Endothelial cell (in vitro differentiated cells): ENCODE results near the gene SYT3. TPM values are rescaled to one million over a fixed set of nuclear protein-coding genes. Genes with fewer than 3 reads are reported as not detected.
A peak's percentile ranks its signal among the peaks of the same experiment; 100 is the strongest.

Source experiments
- DNase-seq: peaks from one replicate; pipeline ENCODE4 v3.0.0; 2021; ENCODE audit warnings: low spot score
- H3K27ac Mint-ChIP-seq: one replicate; pipeline ENCODE4 v1.8.0; 2021; ENCODE audit warnings: mixed read lengths, inconsistent platforms; ENCODE audit not compliant: unreplicated experiment
- H3K27me3 Mint-ChIP-seq: one replicate; pipeline ENCODE4 v1.8.0; 2021; ENCODE audit warnings: mild to moderate bottlenecking, moderate library complexity, mixed read lengths, inconsistent platforms; ENCODE audit not compliant: unreplicated experiment
- H3K36me3 Mint-ChIP-seq: one replicate; pipeline ENCODE4 v1.8.0; 2021; ENCODE audit warnings: mild to moderate bottlenecking, low read depth, mixed read lengths, inconsistent platforms; ENCODE audit not compliant: unreplicated experiment
- H3K4me1 Mint-ChIP-seq: one replicate; pipeline ENCODE4 v1.8.0; 2021; ENCODE audit warnings: mild to moderate bottlenecking, mixed read lengths, inconsistent platforms; ENCODE audit not compliant: unreplicated experiment
- H3K4me3 Mint-ChIP-seq: one replicate; pipeline ENCODE4 v1.8.0; 2021; ENCODE audit warnings: mild to moderate bottlenecking, mixed read lengths, inconsistent platforms; ENCODE audit not compliant: unreplicated experiment
- H3K9me3 Mint-ChIP-seq: one replicate; pipeline ENCODE4 v1.8.0; 2021; ENCODE audit warnings: mixed read lengths, inconsistent platforms; ENCODE audit not compliant: unreplicated experiment
- total RNA-seq: library from RNA; stranded (reverse); fragmentation: NEBNext Ultra II Directional; extraction: Animal tissue kit (Norgen Biotek cat#: 25700); gene quantifications from one replicate; pipeline ENCODE4 v1.2.1, GENCODE V29; 2021; ENCODE audit not compliant: unreplicated experiment
- TF ChIP-seq, protein P1 (sequence below): fragments of 200-600 bp; sonication (generic); IDR thresholded peaks from one replicate; pipeline ENCODE4 v1.5.0; 2021; ENCODE audit warnings: antibody characterized with exemption; ENCODE audit not compliant: unreplicated experiment

SYT3 gene
- total RNA-seq, 1 donor from 2014 or later: 0.15 TPM

GRCh38 chr19:50678323-50678722 is 38.6 kb upstream of the SYT3 start:
- Mint-ChIP-seq H3K4me3 (no peak overlapping the region), H3K36me3 (peaks cover 25% of the 10 kb centered on the region), H3K27me3 (peaks cover 14% of the 10 kb centered on the region), H3K4me1 (no peaks in the 10 kb centered on the region), H3K9me3 (peaks cover 52% of the 10 kb centered on the region), H3K27ac (no peak overlapping the region)
- TF ChIP-seq, protein P1, sequence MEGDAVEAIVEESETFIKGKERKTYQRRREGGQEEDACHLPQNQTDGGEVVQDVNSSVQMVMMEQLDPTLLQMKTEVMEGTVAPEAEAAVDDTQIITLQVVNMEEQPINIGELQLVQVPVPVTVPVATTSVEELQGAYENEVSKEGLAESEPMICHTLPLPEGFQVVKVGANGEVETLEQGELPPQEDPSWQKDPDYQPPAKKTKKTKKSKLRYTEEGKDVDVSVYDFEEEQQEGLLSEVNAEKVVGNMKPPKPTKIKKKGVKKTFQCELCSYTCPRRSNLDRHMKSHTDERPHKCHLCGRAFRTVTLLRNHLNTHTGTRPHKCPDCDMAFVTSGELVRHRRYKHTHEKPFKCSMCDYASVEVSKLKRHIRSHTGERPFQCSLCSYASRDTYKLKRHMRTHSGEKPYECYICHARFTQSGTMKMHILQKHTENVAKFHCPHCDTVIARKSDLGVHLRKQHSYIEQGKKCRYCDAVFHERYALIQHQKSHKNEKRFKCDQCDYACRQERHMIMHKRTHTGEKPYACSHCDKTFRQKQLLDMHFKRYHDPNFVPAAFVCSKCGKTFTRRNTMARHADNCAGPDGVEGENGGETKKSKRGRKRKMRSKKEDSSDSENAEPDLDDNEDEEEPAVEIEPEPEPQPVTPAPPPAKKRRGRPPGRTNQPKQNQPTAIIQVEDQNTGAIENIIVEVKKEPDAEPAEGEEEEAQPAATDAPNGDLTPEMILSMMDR: no peak
- DNase-seq: no peak

GRCh38 chr19:50677636-50678035 is 38.0 kb upstream of the SYT3 start:
- H3K27me3 Mint-ChIP-seq: peaks cover 17% of the 10 kb centered on the region

GRCh38 chr19:50676625-50677197 is 37.0 kb upstream of the SYT3 start:
- no peaks in the 10 kb centered on the region for H3K4me1 Mint-ChIP-seq
- H3K27ac Mint-ChIP-seq: no peak overlapping the region
- peaks cover 17% of the 10 kb centered on the region for H3K27me3 Mint-ChIP-seq
- H3K36me3 Mint-ChIP-seq: peaks cover 24% of the 10 kb centered on the region
- TF ChIP-seq, protein P1: no peak
- H3K4me3 Mint-ChIP-seq: no peak overlapping the region
- H3K9me3 Mint-ChIP-seq: peaks cover 49% of the 10 kb centered on the region
- no peak for DNase-seq

More at GRCh38 chr19:50677636-50678035, 38.0 kb upstream of the SYT3 start:
- H3K4me1 Mint-ChIP-seq: no peaks in the 10 kb centered on the region
- peaks cover 25% of the 10 kb centered on the region for H3K36me3 Mint-ChIP-seq
- TF ChIP-seq, protein P1: no peak
- no peak for DNase-seq
- peaks cover 50% of the 10 kb centered on the region for H3K9me3 Mint-ChIP-seq
- no peak overlapping the region for H3K27ac Mint-ChIP-seq
- peak overlapping the region; percentile 9 for H3K4me3 Mint-ChIP-seq

- Mint-ChIP-seq H3K9me3 (peaks cover 37% of the 10 kb centered on the region), H3K27ac (no peak overlapping the region), H3K36me3 (peaks cover 23% of the 10 kb centered on the region), H3K27me3 (peaks cover 16% of the 10 kb centered on the region), H3K4me1 (no peaks in the 10 kb centered on the region), H3K4me3 (no peak overlapping the region)
- TF ChIP-seq, protein P1: no peak
- no peak for DNase-seq
Observed at GRCh38 chr19:50673118-50673517, 33.4 kb upstream of the SYT3 start.

GRCh38 chr19:50670102-50670380 is 30.4 kb upstream of the SYT3 start:
- Mint-ChIP-seq H3K36me3 (peaks cover 14% of the 10 kb centered on the region), H3K4me1 (no peaks in the 10 kb centered on the region), H3K27ac (no peak overlapping the region), H3K4me3 (no peak overlapping the region), H3K27me3 (peaks cover 14% of the 10 kb centered on the region), H3K9me3 (peaks cover 16% of the 10 kb centered on the region)
- DNase-seq: no peak
- TF ChIP-seq, protein P1: no peak
